Measurements from ENCODE around the gene KLHL9. TPM values are rescaled to one million over a fixed set of nuclear protein-coding genes. Genes with fewer than 3 reads are reported as not detected.

Gene KLHL9
- total and polyA plus RNA-seq, 2 of the 13 experiments (the other 11 are each of a cell fraction or from before 2014, with no cell fraction given): 8.7 to 17.7 TPM

- TF ChIP-seq RERE (CRISPR knock-in tag; IDR thresholded peaks at IDR 0.05; ENCODE audit: low read depth): no peak
- 0 out of 2 replicates have a peak, but pooled peaks have one; percentile 25 for TF ChIP-seq ZNF550 (CRISPR knock-in tag; IDR thresholded peaks at IDR 0.05; ENCODE audit: borderline replicate concordance)
- TF ChIP-seq SP2 (CRISPR knock-in tag; IDR thresholded peaks at IDR 0.05): peak; percentile 47; the same call in 1 of the 2 replicates
- peak; percentile 91 for TF ChIP-seq ZNF883 (CRISPR knock-in tag; IDR thresholded peaks at IDR 0.05; ENCODE audit: not compliant biosample characterization)
- peak; percentile 82; the same call in 1 of the 2 replicates for TF ChIP-seq ZGPAT (CRISPR knock-in tag; IDR thresholded peaks at IDR 0.05)
- no peak for TF ChIP-seq PLSCR1 (CRISPR knock-in tag; IDR thresholded peaks at IDR 0.05; ENCODE audit: borderline replicate concordance)
- no peak; the same call in 1 of the 2 replicates for TF ChIP-seq HIC2 (CRISPR knock-in tag; IDR thresholded peaks at IDR 0.05; ENCODE audit: low read depth)
- TF ChIP-seq SP140L (CRISPR knock-in tag; IDR thresholded peaks at IDR 0.05; ENCODE audit: borderline replicate concordance): peak; percentile 58; the same call in 1 of the 2 replicates
- TF ChIP-seq ZNF468 (CRISPR knock-in tag; IDR thresholded peaks at IDR 0.05): no peak
- peak; percentile 31; the same call in 1 of the 2 replicates for TF ChIP-seq FOSL2 (CRISPR knock-in tag; IDR thresholded peaks at IDR 0.05)
- TF ChIP-seq NR0B2 (CRISPR knock-in tag; IDR thresholded peaks at IDR 0.05): peak; percentile 56; the same call in 1 of the 2 replicates
- no peak for TF ChIP-seq SP5 (CRISPR knock-in tag; IDR thresholded peaks at IDR 0.05; ENCODE audit: borderline replicate concordance, low read depth)
- TF ChIP-seq KMT2A (CRISPR knock-in tag; IDR thresholded peaks at IDR 0.05): peak; percentile 97
Measured at GRCh38 chr9:21334701-21335632, at the start of gene KLHL9 (continued).

All from HepG2 (cell line).